Type B pancreatic cell (in vitro differentiated cells): ENCODE results near the gene VWC2L. TPM values are rescaled to one million over a fixed set of nuclear protein-coding genes. Genes with fewer than 3 reads are reported as not detected.

Source experiments
- DNase-seq: peaks from one replicate; pipeline ENCODE4 v3.0.0; 2021; ENCODE audit warnings: mixed read lengths; ENCODE audit not compliant: unreplicated experiment; ENCODE audit errors: extremely low spot score
- H3K27ac Mint-ChIP-seq: 2 replicates; pipeline ENCODE4 v1.8.0; 2021; ENCODE audit warnings: mild to moderate bottlenecking, mixed read lengths
- H3K27me3 Mint-ChIP-seq: 2 replicates; pipeline ENCODE4 v1.8.0; 2021; ENCODE audit warnings: mixed read lengths
- H3K36me3 Mint-ChIP-seq: 2 replicates; pipeline ENCODE4 v1.8.0; 2021; ENCODE audit warnings: mixed read lengths
- H3K4me1 Mint-ChIP-seq: one replicate; pipeline ENCODE4 v1.8.0; 2021; ENCODE audit warnings: mixed read lengths; ENCODE audit not compliant: unreplicated experiment
- H3K4me3 Mint-ChIP-seq: 2 replicates; pipeline ENCODE4 v1.8.0; 2021; ENCODE audit warnings: mild to moderate bottlenecking, mixed read lengths
- H3K9me3 Mint-ChIP-seq: 2 replicates; pipeline ENCODE4 v1.8.0; 2021; ENCODE audit warnings: mixed read lengths
- total RNA-seq: library from RNA; stranded (reverse); gene quantifications from 2 replicates; pipeline ENCODE4 v1.2.1, GENCODE V29; 2021; ENCODE audit warnings: low replicate concordance
- TF ChIP-seq, protein P1 (sequence below): fragments of 200-600 bp; sonication (generic); conservative IDR thresholded peaks from 2 replicates; pipeline ENCODE4 v1.5.0; 2021; ENCODE audit warnings: antibody characterized with exemption, mild to moderate bottlenecking

Gene VWC2L
- total RNA-seq, 1 donor from 2014 or later = 0.17 TPM

DNA sequence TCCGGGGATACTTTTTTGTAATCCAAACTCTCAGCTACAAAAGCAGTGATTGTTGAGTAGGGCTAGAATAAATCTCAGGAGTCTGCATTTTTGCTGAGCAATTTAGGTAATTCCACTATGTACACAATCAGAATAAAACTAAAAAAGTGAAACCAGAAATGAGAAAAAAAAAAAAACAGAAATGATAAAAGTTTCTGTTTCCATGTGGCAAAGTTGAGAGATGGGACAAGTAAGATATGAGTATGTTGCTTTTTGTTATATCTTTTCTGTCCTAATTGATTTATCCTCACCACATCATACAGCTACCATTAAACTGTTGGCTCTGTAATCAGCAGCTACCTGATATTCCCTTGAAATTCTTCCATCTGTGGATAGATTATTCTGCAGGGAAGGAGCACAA is 92.7 kb downstream of the VWC2L start:
- TF ChIP-seq, protein P1, sequence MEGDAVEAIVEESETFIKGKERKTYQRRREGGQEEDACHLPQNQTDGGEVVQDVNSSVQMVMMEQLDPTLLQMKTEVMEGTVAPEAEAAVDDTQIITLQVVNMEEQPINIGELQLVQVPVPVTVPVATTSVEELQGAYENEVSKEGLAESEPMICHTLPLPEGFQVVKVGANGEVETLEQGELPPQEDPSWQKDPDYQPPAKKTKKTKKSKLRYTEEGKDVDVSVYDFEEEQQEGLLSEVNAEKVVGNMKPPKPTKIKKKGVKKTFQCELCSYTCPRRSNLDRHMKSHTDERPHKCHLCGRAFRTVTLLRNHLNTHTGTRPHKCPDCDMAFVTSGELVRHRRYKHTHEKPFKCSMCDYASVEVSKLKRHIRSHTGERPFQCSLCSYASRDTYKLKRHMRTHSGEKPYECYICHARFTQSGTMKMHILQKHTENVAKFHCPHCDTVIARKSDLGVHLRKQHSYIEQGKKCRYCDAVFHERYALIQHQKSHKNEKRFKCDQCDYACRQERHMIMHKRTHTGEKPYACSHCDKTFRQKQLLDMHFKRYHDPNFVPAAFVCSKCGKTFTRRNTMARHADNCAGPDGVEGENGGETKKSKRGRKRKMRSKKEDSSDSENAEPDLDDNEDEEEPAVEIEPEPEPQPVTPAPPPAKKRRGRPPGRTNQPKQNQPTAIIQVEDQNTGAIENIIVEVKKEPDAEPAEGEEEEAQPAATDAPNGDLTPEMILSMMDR = no peak
- Mint-ChIP-seq H3K27me3 (no peaks in the 10 kb centered on the region), H3K9me3 (no peaks in the 10 kb centered on the region), H3K4me1 (no peaks in the 10 kb centered on the region), H3K27ac (no peak overlapping the region), H3K4me3 (no peak overlapping the region), H3K36me3 (no peaks in the 10 kb centered on the region)
- no peak for DNase-seq

DNA sequence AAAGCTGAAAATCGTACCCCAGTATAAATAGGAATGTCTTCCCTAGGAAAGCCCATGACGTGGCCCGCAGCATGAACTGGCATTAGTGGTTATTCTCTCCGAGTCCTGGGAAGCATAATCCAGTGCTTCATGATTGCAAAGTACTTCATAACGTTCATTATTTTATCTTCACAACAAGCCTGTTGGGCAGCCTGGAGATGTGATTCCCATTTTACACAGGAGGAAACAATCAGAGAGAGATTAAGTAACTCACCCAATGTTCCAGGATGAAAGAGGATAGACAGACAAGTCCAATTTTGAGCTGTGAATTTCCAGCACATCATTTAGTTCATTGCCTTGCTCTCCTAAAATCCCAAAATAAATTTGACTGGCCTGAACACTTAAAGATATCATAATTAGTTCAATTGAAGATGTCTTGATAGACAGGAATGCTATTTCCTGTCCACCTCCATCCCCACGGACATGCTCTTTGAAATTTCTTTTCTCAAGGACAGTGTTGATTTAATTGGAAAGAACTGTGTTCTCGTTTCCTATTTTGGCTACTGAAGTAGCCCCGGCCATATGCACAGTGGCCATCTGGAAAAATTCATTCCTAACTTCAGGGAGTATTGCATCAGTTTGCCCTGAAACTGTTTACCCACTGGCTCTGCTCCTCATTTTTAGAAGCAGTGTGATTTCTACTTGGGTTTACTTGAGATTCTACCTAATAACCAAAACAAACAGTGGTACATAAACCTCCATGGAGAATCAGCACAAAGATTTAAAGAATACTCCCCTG is 93.9 kb downstream of the VWC2L start:
- H3K36me3 Mint-ChIP-seq = no peaks in the 10 kb centered on the region
- H3K27ac Mint-ChIP-seq = no peak overlapping the region
- no peaks in the 10 kb centered on the region for H3K4me1 Mint-ChIP-seq
- H3K27me3 Mint-ChIP-seq = no peaks in the 10 kb centered on the region
- DNase-seq = no peak
- TF ChIP-seq, protein P1 = no peak
- no peaks in the 10 kb centered on the region for H3K9me3 Mint-ChIP-seq
- H3K4me3 Mint-ChIP-seq = no peak overlapping the region

DNA sequence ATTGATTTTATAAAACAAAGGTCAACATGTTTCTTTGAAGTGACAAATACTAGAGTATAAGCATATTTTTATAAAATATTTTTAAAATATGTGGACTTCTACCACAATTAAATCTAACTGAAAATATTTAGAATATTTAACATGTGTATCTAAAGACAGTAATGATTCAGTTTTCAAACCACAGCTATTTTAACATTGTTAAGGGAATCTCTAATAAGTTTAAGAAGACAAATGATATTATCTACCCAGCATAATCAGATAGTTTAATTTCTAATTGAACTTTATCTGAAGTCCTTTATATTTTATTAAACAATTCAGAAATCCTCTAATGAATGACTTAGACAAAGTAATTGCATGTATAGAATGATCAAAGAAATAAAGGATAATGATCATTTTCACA is 96.2 kb downstream of the VWC2L start:
- no peak overlapping the region for H3K4me3 Mint-ChIP-seq
- TF ChIP-seq, protein P1 = no peak
- no peaks in the 10 kb centered on the region for H3K27me3 Mint-ChIP-seq
- no peaks in the 10 kb centered on the region for H3K4me1 Mint-ChIP-seq
- DNase-seq = no peak
- H3K36me3 Mint-ChIP-seq = no peaks in the 10 kb centered on the region
- no peaks in the 10 kb centered on the region for H3K9me3 Mint-ChIP-seq
- H3K27ac Mint-ChIP-seq = no peak overlapping the region

DNA sequence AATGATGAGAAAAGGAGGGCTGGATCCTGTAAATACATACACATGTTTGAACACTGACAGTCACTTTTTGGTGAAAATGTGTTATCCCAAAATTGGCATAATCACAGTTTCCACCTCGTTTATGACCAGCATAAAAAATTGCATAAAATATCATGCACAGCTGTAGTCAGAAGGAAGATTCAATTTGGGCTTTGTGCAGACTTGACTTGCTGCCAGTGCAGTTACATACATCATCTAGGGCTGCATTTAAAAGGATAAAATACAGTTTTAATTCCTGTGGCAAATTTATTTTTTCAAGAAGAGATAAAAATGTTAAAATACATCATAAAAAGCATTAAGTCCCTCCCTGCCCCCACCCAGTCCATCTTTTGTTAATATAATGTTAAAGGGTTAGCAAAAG is 103.8 kb downstream of the VWC2L start:
- Mint-ChIP-seq H3K27ac (no peak overlapping the region), H3K4me3 (no peak overlapping the region), H3K27me3 (no peaks in the 10 kb centered on the region), H3K4me1 (no peaks in the 10 kb centered on the region), H3K36me3 (no peaks in the 10 kb centered on the region), H3K9me3 (peaks cover 4% of the 10 kb centered on the region)
- TF ChIP-seq, protein P1 = no peak
- no peak for DNase-seq

DNA sequence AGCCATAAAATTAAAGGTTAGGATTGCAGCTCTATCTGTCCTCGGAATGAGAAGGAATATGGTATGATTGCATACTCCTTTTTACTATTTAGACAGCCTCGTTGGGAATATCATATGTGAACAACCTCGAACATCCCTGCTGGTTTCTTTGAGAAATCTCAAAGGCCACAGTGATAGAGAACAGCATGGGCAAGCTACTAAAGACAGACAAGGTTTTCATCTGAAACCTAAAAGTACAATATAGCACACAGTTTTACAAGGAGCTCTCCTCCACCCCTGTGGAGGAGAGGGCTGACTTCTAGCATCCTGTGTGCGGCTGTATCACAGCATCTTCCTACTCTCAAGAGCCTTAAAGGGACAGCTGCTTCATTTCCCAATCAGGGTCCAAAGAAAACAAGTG is 104.3 kb downstream of the VWC2L start:
- TF ChIP-seq, protein P1 = no peak
- Mint-ChIP-seq H3K27me3 (no peaks in the 10 kb centered on the region), H3K4me1 (no peaks in the 10 kb centered on the region), H3K9me3 (peaks cover 4% of the 10 kb centered on the region), H3K27ac (no peak overlapping the region), H3K36me3 (no peaks in the 10 kb centered on the region), H3K4me3 (no peak overlapping the region)
- DNase-seq = no peak
